NCI-H1930 (cell line): ENCODE data around the gene EFCAB10.
A peak's percentile ranks its signal among the peaks of the same experiment; 100 is the strongest.

Experiments used
- DNase-seq, 2 experiments: peaks; one replicate each; lab custom pipeline; 2025; lab: John Stamatoyannopoulos, UW

Gene EFCAB10, protein sequence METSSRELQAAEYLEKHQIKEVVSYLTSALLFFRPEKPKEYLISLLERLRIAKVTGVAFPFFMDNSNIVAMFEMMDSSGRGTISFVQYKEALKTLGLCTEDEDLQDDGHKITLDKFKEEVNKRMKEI

DNA sequence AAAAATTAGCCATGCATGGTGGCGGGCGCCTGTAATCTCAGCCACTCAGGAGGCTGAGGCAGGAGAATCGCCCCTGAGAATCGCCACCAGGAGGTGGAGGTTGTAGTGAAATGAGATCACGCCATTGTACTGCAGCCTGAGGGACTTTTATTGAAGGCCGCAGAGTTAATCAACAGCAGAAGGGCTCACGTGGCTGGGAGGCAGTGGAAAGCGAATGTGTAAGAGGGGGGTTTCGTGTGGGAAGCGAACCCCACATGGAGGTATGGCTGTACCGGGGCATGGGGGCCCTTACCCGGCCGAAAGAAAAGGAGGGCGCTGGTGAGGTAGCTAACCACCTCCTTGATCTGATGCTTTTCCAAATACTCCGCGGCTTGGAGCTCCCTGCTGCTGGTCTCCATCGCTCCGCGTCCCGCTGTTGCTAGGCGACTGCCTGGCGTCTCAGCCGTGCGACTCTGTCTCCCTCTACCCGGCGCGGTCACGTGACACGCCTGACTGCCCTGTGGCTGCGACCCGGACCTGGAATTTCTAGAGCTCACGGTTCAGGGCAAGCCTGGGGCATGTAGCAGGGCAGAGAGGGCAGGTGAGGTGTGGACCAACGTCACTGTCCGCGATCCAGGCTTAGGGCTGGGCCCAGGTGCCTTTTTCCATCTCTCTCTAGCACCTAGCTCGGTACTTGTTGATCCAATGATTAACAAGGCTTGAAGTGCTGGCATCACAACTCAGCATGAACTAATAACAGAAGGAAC lies at the start of gene EFCAB10:
Gene EFCAB10, minus strand, starts transcription at position 428 of the 746 bp plus-strand sequence. Its CDS starts 30 bp downstream, at position 398.
- peak; percentile 89 for DNase-seq

DNA sequence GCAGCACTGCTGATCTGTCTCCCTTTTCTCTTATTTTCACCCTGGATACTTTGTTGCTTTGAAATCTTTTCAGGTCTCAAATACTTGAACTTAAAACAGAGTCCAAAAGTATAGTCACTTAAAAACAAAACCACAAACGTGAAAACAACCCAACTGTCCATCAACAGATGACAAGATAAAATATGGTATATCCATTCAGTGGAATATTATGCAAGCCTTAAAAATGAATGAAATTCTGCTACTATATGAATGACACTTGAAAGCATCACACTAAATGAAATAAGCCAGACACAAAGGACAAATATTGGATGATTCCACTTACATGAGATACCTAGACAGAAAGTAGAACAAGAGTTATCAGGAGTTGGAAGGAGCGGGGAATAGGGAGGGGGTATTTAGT lies 44.7 kb upstream of the EFCAB10 start:
- no peak for DNase-seq

DNA sequence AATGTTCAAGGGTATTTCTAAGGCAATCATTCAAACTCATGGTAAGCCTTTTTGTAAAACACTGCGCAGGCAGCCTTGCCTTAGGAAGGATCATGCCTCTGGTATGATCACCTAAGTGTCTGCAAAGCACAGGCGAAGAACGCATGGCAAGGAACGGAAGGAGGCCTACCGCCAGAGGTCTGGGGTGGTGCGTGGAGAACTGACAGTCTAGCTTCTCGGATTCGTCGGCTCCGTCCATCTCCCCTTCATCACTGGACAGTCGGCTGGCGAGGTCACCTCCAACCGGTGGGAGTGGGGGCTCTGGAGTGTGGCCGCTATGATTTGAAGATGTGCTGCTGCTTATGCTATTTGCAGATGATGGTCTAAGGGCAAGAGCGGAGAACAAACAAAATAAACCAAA lies 42.6 kb upstream of the EFCAB10 start:
- no peak for DNase-seq

DNA sequence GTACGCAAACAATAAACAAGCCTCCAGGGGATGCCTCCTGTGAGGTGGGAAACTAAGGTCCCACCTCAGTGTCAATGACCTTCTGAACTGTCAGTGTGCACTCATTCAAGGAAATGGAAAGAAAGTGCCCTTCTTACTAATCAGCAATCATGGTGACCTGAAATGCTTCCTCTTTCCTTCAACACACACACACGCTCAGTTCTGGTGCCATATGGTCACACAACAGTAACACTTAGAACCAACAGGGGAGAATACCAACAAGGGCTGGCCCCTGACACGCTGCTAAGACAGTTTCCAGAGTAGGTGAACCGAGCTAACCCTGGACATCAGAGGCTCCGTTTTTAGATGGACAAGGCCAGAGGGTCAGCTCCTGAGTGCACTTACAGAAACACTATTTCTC lies 42.1 kb upstream of the EFCAB10 start:
- no peak for DNase-seq

DNA sequence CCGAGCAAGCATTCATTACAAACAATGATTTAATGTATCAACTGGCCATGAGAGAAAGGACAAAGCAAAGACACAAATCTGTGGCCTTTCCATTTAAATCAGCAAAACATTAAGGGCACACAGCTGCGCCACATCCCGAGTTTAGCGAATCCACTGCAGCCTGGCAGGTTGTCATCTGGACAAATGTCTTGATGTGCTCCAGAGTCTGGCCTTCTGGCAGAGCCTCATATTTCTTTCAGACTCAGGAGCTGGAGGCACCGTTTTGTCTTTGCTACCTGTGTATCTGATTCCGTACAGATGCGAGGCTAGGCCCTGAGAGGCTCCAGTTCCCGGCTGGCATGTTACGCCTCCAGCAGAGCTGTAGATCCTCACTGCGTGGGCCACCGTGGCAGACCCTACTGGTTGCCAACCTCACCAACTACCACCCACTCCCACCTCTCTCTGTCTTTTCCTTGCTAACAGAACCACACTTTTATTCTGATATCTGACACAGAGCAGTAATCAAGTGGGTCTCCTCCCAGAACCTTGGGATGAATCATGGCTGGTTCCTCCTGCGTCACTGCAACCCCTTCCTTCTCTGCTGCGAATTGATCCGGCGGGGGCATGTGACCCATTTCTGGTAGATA lies 40.9 kb upstream of the EFCAB10 start:
- DNase-seq: no peak

DNA sequence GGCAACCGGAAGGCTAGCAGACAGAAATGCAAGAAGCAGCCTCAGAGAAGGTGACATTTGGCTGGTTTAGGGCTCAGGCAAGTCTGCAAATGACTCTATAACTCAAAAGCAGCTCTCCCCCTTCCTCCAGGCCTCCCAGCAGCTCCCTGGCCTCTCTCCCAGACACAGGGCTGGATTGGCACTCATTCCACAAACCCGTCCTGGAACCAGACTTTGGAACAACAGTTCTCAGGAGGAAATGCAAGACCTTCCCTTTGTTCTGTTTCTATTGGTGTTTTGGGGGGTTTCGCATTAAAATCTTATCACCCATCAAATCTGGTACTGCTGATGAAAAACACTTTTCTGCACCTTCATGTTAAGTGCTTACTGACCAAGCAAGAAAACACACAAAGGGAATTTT lies 40.3 kb upstream of the EFCAB10 start:
- DNase-seq: no peak

DNA sequence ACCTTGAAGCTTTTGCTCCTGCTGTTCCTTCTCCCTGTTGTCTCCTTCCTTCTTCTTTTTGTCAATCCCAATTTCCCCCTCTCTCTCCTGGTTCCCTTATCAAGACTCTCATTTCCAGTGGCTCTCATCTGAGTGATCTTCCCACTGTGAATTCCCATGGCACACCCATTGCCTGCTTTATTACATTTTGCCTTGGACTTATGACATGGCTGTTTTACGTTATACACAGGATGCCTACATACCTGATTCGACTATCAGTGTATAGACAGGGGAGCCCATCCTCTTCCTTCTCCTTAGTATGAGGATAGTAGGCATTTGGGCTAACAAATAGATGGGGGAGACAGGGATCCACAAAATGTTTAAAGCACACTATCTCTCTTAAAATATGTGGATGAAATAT lies 39.9 kb upstream of the EFCAB10 start:
- no peak for DNase-seq

DNA sequence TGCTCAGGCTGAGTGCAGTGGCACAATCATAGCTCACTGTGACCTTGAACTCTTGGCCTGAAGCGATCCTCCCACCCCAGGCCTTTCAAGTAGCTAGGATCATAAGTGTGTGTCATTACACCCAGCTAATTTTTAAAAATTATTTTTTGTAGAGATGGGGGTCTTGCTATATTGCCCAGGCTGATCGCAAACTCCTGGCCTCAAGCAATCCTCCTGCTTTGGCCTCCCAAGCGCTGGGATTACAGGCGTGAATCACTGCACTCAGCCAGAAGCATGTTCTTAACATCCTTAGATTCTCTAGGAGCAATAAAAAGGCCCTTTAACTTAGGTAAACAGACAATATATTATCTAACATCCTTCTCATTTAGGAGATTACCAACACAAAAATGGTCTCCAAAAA lies 38.3 kb upstream of the EFCAB10 start:
- DNase-seq: no peak

DNA sequence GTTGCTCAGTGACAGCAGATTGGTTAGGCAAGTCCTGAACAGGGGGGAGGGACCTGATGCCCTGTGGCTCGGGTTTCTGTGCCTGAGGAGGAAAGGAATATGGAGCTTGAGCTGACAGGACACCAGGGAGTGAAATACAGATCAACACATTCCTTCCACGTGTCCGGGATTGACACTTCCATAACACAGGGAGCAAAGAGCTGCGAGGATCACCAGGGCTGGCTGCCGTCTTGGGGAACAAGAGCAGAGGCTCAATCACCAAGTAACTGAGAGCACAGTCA lies 36.7 kb upstream of the EFCAB10 start:
- DNase-seq: no peak

DNA sequence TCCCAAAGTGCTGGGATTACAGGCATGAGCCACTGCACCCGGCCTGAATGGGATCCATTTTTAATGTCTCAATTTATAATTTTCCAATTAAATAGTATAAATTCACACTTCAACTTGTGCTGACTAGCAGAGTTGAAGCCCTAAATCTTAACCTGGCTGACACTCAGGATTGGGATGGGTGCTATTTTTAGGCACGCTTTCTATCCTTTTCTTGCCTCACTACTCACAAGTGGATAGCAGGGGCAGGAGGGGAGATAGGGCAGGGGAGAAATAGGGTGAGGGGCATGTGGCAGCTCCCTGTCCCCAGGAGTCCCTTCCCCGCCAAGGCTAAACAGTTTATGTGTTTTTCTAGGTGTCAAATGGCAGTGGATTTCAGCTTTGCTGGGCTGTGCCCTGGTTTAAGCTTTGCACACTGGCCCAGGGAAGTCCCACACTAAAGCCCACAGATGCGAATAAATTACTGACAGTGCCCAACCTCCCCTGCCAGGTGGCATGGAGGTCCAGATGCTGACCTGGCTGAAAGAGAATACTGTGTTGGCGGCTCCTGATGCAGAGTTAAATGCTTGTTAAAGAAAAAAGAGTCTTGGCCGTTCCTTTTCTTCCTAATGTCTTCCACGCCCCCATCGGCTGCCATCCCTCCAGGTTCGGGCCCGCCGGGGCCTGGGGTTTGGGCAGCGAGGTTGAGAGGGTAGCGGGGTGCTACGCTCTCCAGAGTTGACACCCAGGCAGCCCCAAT lies 36.2 kb upstream of the EFCAB10 start:
- no peak for DNase-seq

DNA sequence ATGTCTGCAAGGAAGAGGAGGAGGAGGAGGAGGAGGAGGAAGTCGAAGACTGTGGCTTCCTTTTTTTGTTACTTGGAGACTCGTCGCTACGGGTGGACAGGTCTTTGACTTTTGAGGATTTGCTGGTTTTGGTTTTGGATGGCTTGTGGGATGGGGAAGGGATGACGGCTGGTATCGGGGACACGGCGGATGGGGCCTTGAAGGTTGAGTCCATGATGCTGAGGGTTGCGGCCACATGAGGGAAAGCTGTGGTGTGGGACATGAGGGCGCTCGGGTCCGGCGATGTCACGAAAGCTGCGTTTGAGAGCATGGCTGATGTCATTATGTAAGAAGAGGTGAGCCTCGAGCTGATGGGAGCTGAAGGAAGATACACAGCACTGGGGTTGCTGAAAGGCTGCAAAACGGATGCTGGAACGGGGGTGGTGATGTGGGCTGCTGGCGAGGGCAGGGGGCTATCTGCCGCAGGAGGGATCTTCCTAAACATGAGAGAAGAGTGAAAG lies 33.1 kb upstream of the EFCAB10 start:
- no peak for DNase-seq

DNA sequence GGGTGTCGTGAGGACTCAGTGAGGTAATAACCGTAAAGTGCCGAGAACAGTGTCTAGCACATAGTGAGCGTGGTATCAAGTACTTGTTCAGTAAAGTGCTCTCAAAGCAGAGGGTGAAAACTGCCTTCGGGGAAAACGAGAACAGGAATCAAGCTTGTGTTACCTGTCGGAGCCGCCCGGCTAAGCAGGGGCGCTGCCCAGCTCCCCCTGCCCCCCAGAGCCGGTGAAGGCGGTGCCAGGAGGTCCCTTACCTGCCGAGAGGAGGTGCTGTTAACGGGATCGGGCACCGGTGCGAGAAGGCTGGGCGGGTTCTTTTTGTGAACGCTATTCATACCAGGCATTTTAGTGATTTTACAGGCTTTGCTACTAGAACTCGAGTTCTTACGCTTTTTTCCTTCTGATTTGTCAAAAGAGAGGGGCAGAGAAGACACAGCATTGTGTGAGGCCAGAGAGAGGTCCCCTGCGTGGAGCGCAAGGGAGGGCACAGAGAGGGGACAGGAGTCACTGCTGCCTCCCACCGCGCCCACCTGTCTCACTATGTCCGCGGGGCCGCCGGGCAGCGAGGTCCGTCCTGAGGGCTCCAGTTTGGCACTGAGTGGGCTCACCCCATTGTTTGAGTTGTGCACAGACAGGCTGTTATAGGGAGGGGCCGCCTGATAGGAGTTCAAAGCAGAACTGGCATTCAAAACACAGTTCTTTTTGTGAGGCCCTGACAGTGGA lies 32.5 kb upstream of the EFCAB10 start:
- DNase-seq: no peak

DNA sequence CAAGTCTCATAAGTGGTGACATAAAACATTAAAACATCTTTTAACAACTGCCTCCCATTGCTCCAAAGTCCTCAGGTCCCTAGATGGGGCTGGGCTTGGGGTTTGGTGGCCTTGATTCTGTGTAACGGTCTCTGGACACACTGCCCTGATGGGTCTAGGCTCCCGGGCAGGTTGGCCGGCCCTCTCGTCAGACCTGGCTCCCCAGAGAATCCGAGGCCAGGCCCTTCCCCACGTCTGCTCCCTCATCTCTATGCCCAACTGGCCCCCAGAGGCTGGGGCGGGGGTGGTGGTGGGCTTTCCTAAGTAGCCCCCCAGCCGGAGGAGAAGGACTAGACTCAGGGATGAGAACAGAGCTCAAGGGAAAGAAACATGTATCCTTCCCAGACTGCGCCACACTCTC lies 31.5 kb upstream of the EFCAB10 start:
- DNase-seq: no peak

DNA sequence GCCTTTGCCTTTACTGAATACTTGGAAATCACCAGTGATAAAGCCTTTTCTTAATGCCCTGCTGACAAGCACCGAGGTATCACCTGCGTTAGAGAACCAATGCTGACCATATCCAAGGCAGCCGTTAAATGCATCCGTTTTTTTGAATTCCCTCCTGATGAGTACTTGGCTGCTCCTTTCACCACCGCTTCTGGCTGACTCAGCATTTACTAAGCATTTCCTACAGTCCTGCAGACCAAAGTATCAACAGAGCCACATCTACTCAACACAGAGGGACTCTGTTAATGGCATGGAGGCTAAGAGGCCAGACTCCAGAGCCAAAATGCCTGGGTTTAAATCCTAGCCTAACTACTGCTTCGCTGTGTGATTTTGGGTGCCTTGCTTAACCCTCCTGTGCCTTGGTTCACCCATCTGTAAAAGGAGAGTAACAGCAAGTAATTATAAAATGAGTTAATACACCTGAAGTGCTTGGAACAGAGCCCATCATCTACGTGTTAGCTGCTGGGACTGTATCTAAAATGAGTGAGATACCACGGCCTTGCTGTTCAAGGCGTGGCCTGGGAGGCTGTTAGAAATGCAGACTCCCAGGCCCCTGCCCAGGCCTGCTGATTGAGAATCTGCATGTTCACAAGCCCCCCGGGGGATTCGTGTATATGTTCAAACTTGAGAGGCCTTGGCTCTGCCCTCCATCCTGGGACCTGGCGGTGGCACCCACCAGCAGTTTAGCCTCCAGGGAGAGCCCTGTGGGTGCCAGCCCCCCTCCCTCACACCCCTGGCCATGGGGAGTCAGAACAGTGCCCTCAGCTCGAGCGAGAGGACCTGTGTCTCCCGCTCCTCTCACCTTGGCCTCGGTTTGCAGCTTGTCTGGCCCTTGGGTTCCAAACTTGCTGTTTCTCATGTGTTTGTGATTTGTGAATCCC lies 30.8 kb upstream of the EFCAB10 start:
- no peak for DNase-seq

DNA sequence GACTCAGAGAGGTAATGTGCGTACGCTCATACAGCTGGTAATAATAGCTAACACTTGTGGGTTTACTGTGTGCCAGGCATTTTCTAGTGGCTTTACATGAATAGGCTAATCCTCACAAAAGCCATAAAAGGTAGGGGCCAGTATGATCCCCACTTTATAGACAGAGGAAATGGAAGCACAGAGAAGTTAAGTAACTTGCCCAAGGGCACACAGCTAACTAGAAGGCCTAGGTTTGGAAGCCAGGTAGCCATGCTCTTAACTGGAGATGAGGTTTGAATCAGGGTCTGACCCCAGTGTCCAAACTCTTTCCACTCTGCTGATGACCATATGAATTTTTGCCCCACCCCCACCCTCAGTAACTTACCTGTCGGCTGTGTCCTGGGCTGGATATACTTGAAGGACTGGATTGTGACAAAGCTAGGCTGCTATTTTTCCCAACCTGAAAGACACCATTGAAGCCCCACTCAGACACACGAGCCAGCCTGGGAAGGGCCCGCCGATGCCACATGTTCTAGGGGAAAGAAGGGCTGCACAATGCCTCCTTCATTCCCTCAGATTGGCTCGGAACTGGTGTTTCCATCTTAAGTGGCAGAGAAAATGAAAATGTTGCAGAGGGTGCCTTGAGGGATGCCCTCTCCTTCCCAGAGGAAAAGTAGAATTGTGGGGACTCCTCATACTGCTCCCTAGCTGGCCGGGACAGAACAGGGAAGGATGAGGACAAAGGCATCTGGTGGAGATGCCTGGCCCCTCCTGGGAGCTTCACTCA lies 29.1 kb upstream of the EFCAB10 start:
- DNase-seq: no peak

DNA sequence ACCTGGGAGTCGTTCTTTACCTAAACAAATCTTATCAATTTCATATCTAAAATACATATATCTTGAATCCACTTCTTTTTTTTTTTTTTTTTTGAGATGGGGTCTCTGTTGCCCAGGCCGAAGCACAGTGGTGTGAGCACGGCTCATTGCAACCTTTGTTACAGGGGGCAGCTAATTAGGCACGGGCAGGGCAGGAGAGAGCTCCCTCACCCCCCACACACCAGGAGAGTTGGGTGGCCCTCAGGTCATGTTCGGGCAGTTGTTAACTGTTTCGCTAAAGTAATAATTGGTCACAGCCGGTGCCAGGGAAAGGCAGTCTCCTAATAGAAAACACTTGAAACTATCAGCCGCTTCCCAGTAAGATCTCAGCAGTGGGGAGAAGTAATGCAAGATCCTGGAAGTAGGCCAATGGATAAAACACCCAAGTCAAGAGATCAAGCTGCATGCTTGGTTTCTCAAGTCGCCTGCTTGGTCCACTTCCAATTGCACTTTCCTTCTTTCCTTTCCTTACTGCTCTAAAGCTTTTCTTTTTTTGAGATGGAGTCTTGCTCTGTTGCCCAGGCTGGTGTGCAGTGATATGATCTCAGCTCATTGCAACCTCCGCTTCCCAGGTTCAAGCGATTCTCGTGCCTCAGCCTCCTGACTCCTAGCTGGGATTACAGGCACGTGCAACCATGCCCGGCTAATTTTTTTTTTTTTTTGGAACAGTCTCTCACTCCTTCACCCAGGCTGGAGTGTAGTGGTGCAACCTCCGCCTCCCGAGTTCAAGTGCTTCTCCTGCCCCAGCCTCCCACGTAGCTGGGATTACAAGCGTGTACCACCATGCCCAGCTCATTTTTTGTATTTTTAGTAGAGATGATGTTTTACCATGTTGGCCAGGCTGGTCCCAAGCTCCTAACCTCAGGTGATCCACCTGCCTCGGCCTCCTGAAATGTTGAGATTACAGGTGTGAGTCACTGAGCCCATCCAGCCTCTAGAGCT lies 21.3 kb upstream of the EFCAB10 start:
- DNase-seq: no peak

DNA sequence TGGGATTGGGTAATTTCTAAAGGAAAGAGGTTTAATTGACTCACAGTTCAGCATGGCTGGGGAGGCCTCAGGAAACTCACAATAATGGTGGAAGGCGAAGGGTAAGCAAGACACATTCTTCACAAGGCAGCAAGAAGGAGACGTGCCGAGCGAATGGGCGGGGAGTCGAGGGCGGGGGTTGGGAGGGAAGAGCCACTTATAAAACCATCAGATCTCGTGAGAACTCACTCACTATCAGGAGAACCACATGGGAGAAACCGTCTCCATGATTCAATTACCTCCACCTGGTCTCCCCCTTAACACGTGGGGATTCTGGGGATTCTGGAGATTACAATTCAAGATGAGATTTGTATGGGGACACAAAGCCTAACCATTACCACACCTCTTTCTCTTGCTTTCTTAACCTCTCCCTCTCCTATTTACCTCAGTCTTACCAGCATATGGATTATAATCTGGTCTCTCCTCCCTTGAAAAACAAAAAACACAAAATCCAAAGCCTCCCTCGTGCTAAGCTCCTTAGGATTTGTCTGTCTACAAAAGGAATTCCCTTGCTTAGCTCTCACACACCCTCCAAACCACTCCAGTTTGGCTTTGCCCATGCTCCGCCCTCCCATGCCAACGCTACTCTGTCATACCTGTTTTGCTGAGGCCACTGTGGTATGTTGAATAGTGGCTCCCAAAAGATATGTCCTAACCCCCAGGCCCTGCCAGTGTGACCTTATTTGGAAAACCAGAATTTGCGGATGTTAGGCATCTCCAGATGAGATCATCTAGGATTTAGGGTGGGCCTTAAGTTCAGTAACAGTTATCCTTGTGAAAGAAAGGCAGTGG lies 19.6 kb upstream of the EFCAB10 start:
- DNase-seq: no peak

DNA sequence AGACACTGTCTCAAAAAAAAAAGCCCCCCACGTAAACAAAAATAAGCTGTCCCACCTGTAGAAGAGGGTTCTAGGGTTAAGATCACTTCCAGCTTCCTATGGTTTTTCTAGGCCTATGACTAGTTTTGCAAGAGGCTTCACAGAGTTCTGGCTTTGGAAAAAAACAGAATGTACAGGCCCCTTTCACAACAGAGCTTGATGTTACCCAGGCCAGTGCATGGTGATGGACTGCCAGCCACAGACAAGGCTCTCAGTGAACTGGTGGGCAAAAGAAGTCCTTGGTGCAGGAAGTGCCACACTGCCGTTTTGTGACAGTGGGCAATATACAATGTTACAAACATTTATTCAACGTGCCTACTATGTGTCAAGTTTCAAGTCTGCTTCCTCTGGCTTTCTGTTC lies 18.3 kb upstream of the EFCAB10 start:
- DNase-seq: no peak
